ENCODE measurements around the gene OR2V1.
"Not testable (repeated sequence)": the region's sequence is repeated elsewhere in the genome, so short reads cannot be mapped to it uniquely, and the experiment has no call there.

OR2V1 gene

DNA sequence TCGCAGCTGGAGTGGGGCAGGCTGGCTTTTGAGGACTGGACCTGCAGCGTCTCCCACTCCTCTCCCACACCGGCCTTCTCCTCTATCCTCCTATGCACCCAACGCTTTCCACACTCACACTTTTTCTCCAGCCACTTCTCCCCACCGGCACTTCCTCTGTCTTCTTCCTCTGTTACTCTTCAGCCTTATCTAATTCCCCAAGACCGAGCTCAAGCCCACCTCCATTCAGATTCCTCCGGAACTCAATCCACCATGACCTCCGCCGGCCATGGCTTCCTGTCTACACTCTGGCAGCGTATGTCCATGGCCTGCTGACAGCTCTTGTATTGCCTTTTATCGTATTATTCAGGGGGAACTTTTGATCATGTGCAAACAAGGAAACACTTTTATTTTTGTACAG, 545 bp upstream of the OR2V1 start:
- Histone ChIP-seq H3K4me3 (replicated peaks; ENCODE audit: insufficient read depth, low read length) (no peak overlapping the region), H3K27ac (replicated peaks) (no peak overlapping the region), H3K27me3 (ENCODE audit: insufficient read depth, poor library complexity, severe bottlenecking) (peaks cover 19% of the 10 kb centered on the region)
- TF ChIP-seq CTCF (IDR thresholded peaks at IDR 0.05; ENCODE audit: insufficient read depth, low read length) (no peak), GABPA (IDR thresholded peaks at IDR 0.05; ENCODE audit: low read depth) (no peak), SPI1 (IDR thresholded peaks at IDR 0.05; ENCODE audit: borderline replicate concordance, low read depth) (no peak), POLR2AphosphoS5 (IDR thresholded peaks at IDR 0.05; ENCODE audit: low read depth) (no peak)
- TF ChIP-seq, protein P1, sequence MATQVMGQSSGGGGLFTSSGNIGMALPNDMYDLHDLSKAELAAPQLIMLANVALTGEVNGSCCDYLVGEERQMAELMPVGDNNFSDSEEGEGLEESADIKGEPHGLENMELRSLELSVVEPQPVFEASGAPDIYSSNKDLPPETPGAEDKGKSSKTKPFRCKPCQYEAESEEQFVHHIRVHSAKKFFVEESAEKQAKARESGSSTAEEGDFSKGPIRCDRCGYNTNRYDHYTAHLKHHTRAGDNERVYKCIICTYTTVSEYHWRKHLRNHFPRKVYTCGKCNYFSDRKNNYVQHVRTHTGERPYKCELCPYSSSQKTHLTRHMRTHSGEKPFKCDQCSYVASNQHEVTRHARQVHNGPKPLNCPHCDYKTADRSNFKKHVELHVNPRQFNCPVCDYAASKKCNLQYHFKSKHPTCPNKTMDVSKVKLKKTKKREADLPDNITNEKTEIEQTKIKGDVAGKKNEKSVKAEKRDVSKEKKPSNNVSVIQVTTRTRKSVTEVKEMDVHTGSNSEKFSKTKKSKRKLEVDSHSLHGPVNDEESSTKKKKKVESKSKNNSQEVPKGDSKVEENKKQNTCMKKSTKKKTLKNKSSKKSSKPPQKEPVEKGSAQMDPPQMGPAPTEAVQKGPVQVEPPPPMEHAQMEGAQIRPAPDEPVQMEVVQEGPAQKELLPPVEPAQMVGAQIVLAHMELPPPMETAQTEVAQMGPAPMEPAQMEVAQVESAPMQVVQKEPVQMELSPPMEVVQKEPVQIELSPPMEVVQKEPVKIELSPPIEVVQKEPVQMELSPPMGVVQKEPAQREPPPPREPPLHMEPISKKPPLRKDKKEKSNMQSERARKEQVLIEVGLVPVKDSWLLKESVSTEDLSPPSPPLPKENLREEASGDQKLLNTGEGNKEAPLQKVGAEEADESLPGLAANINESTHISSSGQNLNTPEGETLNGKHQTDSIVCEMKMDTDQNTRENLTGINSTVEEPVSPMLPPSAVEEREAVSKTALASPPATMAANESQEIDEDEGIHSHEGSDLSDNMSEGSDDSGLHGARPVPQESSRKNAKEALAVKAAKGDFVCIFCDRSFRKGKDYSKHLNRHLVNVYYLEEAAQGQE (IDR thresholded peaks at IDR 0.05; ENCODE audit: insufficient replicate concordance, low read depth) = no peak
- no peak for DNase-seq (ENCODE audit: low read depth in 1 of 2, low spot score in 1 of 2)

- H3K27ac ChIP-seq (replicated peaks); DNase-seq (ENCODE audit: low read depth in 1 of 2, low spot score in 1 of 2); H3K4me3 ChIP-seq (replicated peaks; ENCODE audit: insufficient read depth, low read length): not testable (repeated sequence)
- peaks cover 19% of the 10 kb centered on the region for H3K27me3 ChIP-seq (ENCODE audit: insufficient read depth, poor library complexity, severe bottlenecking)
Measured at GRCh38 chr5:181130081-181130480, 888 bp downstream of the OR2V1 start.

DNA sequence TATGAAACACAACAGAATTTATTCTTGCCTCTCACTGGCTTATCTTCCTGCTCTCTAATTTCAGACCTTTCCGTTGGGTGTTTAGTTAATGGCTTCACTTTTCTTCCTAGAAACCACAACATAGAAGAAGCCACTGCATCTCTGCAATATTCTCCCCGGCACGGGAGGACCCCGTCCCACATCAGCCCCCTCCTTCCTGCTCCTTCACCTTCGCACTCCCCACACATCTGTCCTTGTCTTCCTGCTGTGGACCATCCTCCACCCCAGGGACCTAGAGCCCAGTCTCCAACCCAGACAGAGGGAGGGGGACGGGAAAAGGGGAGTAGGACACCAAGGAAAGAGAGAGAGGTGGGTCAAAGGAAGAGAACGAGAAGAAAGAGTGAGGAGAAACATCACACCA, 1.4 kb downstream of the OR2V1 start:
- TF ChIP-seq SPI1 (IDR thresholded peaks at IDR 0.05; ENCODE audit: borderline replicate concordance, low read depth) = no peak
- no peak for TF ChIP-seq POLR2AphosphoS5 (IDR thresholded peaks at IDR 0.05; ENCODE audit: low read depth)
- TF ChIP-seq, protein P1 (IDR thresholded peaks at IDR 0.05; ENCODE audit: insufficient replicate concordance, low read depth) = no peak
- no peak for TF ChIP-seq GABPA (IDR thresholded peaks at IDR 0.05; ENCODE audit: low read depth)
- no peak for DNase-seq (ENCODE audit: low read depth in 1 of 2, low spot score in 1 of 2)
- Histone ChIP-seq H3K4me3 (replicated peaks; ENCODE audit: insufficient read depth, low read length) (no peak overlapping the region), H3K27ac (replicated peaks) (no peak overlapping the region), H3K27me3 (ENCODE audit: insufficient read depth, poor library complexity, severe bottlenecking) (peaks cover 19% of the 10 kb centered on the region)

- TF ChIP-seq CTCF (IDR thresholded peaks at IDR 0.05; ENCODE audit: insufficient read depth, low read length) (no peak), GABPA (IDR thresholded peaks at IDR 0.05; ENCODE audit: low read depth) (no peak), SPI1 (IDR thresholded peaks at IDR 0.05; ENCODE audit: borderline replicate concordance, low read depth) (no peak), POLR2AphosphoS5 (IDR thresholded peaks at IDR 0.05; ENCODE audit: low read depth) (no peak)
- TF ChIP-seq, protein P1 (IDR thresholded peaks at IDR 0.05; ENCODE audit: insufficient replicate concordance, low read depth) = no peak
- H3K27me3 ChIP-seq (ENCODE audit: insufficient read depth, poor library complexity, severe bottlenecking) = peaks cover 17% of the 10 kb centered on the region
- DNase-seq (ENCODE audit: low read depth in 1 of 2, low spot score in 1 of 2) = no peak
- no peak overlapping the region for H3K27ac ChIP-seq (replicated peaks)
- no peak overlapping the region for H3K4me3 ChIP-seq (replicated peaks; ENCODE audit: insufficient read depth, low read length)
Measured at GRCh38 chr5:181127907-181128626, 2.9 kb downstream of the OR2V1 start.

Data from HL-60 (cell line).